Trophoblast cell (in vitro differentiated cells and primary cell): ENCODE data around the gene C11orf97.

Source experiments
- DNase-seq, 2 donors: peaks; one replicate each; pipeline ENCODE4 v3.0.0-alpha.2; 2016
- H2AFZ ChIP-seq: 2 replicates; pipeline ENCODE4 v1.6.1; 2013; ENCODE audit warnings: low read length, moderate library complexity, mild to moderate bottlenecking; ENCODE audit not compliant: insufficient read depth, poor library complexity
- H2AK5ac ChIP-seq: 2 replicates; pipeline ENCODE4 v1.6.1; 2013; ENCODE audit warnings: mild to moderate bottlenecking, low read length
- H2BK120ac ChIP-seq: 2 replicates; pipeline ENCODE4 v1.6.1; 2013; ENCODE audit warnings: low read length, mild to moderate bottlenecking, moderate library complexity; ENCODE audit not compliant: insufficient read depth, poor library complexity
- H2BK12ac ChIP-seq: 2 replicates; pipeline ENCODE4 v1.6.1; 2013; ENCODE audit warnings: mild to moderate bottlenecking, low read length, moderate library complexity
- H2BK5ac ChIP-seq: 2 replicates; pipeline ENCODE4 v1.6.1; 2013; ENCODE audit warnings: low read length, low read depth, moderate library complexity, mild to moderate bottlenecking; ENCODE audit not compliant: poor library complexity
- H3K14ac ChIP-seq: 2 replicates; pipeline ENCODE4 v1.6.1; 2013; ENCODE audit warnings: mild to moderate bottlenecking, low read length
- H3K18ac ChIP-seq: 2 replicates; pipeline ENCODE4 v1.6.1; 2013; ENCODE audit warnings: mild to moderate bottlenecking, low read length
- H3K23ac ChIP-seq: 2 replicates; pipeline ENCODE4 v1.6.1; 2013; ENCODE audit warnings: low read length
- H3K27ac ChIP-seq: 2 replicates; pipeline ENCODE4 v1.5.1; 2013; ENCODE audit warnings: low read depth, mild to moderate bottlenecking, inconsistent platforms, low read length, moderate library complexity
- H3K27me3 ChIP-seq: 2 replicates; pipeline ENCODE4 v1.6.1; 2013; ENCODE audit warnings: inconsistent platforms, mild to moderate bottlenecking, low read length, moderate library complexity; ENCODE audit not compliant: insufficient read depth
- H3K36me3 ChIP-seq, 2 experiments: 1 replicate in 1 of 2; 2 replicates in 1 of 2; pipeline ENCODE4 v1.6.1; 2013; ENCODE audit warnings: low read length in 2 of 2, mild to moderate bottlenecking in 2 of 2, moderate library complexity in 1 of 2; ENCODE audit not compliant: insufficient read depth in 2 of 2, control insufficient read depth in 1 of 2
- H3K4ac ChIP-seq: 2 replicates; pipeline ENCODE4 v1.6.1; 2013; ENCODE audit warnings: low read depth, mild to moderate bottlenecking, low read length, moderate library complexity
- H3K4me1 ChIP-seq, 2 experiments: 1 replicate in 1 of 2; 2 replicates in 1 of 2; pipeline ENCODE4 v1.6.1; 2013; ENCODE audit warnings: low read length in 2 of 2, mild to moderate bottlenecking in 2 of 2, moderate library complexity in 1 of 2; ENCODE audit not compliant: insufficient read depth in 2 of 2, control insufficient read depth in 1 of 2
- H3K4me2 ChIP-seq: 2 replicates; pipeline ENCODE4 v1.6.1; 2013; ENCODE audit warnings: inconsistent platforms, mild to moderate bottlenecking, low read length, moderate library complexity
- H3K4me3 ChIP-seq: 2 replicates; pipeline ENCODE4 v1.5.1; 2013; ENCODE audit warnings: mild to moderate bottlenecking, low read depth, low read length, inconsistent platforms
- H3K79me1 ChIP-seq: one replicate; pipeline ENCODE4 v1.6.1; 2013; ENCODE audit warnings: low read length
- H3K79me2 ChIP-seq: 2 replicates; pipeline ENCODE4 v1.6.1; 2013; ENCODE audit warnings: low read length, mild to moderate bottlenecking; ENCODE audit not compliant: control insufficient read depth, insufficient read depth, poor library complexity
- H3K9ac ChIP-seq: 2 replicates; pipeline ENCODE4 v1.6.1; 2013; ENCODE audit warnings: mild to moderate bottlenecking, low read length
- H3K9me3 ChIP-seq: 2 replicates; pipeline ENCODE4 v1.6.1; 2013; ENCODE audit warnings: low read depth, mild to moderate bottlenecking, control low read depth, inconsistent platforms, low read length; ENCODE audit not compliant: insufficient read depth
- H4K12ac ChIP-seq: 2 replicates; pipeline ENCODE4 v1.6.1; 2013; ENCODE audit warnings: low read depth, mild to moderate bottlenecking, low read length, moderate library complexity
- H4K8ac ChIP-seq: 2 replicates; pipeline ENCODE4 v1.6.1; 2013; ENCODE audit warnings: low read depth, mild to moderate bottlenecking, low read length, moderate library complexity
- H4K91ac ChIP-seq: one replicate; pipeline ENCODE4 v1.6.1; 2013; ENCODE audit warnings: low read depth, mild to moderate bottlenecking, low read length, moderate library complexity
- WGBS: extraction: QIAGEN DNeasy Blood & Tissue Kit; methylation state at CpG from one replicate; pipeline ENCODE4 v1.1.7; 2013; ENCODE audit warnings: missing lambda C conversion rate; ENCODE audit not compliant: insufficient read length, insufficient coverage; ENCODE audit errors: extremely low coverage; 5-methylcytosine and 5-hydroxymethylcytosine counted together

The C11orf97 gene

GRCh38 chr11:94546162-94546470, 33.9 kb downstream of the C11orf97 start:
- H4K91ac ChIP-seq = no peak overlapping the region

GRCh38 chr11:94546886-94547285, 34.6 kb downstream of the C11orf97 start:
- H3K4me1 ChIP-seq = peaks cover 11 to 21% of the 10 kb centered on the region in 2 experiments
- H2BK12ac ChIP-seq = no peak overlapping the region
- no peak overlapping the region for H3K14ac ChIP-seq
- H2AFZ ChIP-seq = no peak overlapping the region
- no peaks in the 10 kb centered on the region for H3K36me3 ChIP-seq
- H3K4ac ChIP-seq = peak overlapping the region; percentile 15
- no peaks in the 10 kb centered on the region for H3K9me3 ChIP-seq
- peaks cover 17% of the 10 kb centered on the region for H3K79me1 ChIP-seq
- H2AK5ac ChIP-seq = no peak overlapping the region
- no peak for DNase-seq
- no peak overlapping the region for H4K91ac ChIP-seq
- H3K4me3 ChIP-seq = no peak overlapping the region
- no peak overlapping the region for H3K27ac ChIP-seq
- H2BK5ac ChIP-seq = no peak overlapping the region
- no peak overlapping the region for H2BK120ac ChIP-seq
- H3K4me2 ChIP-seq = peak overlapping the region; percentile 24
- H4K12ac ChIP-seq = no peak overlapping the region
- no peak overlapping the region for H3K9ac ChIP-seq
- H3K27me3 ChIP-seq = no peaks in the 10 kb centered on the region
- no peak overlapping the region for H3K18ac ChIP-seq
- peaks cover 18% of the 10 kb centered on the region for H3K79me2 ChIP-seq
- no CpG with 5 or more reads among the region's 1 CpG for WGBS
- H3K23ac ChIP-seq = no peak overlapping the region
- H4K8ac ChIP-seq = no peak overlapping the region

More at GRCh38 chr11:94546162-94546470, 33.9 kb downstream of the C11orf97 start:
- Histone ChIP-seq H3K4me1 (peaks cover 11 to 21% of the 10 kb centered on the region in 2 experiments), H3K4me2 (peak overlapping the region; percentile 89), H3K27ac (no peak overlapping the region), H3K14ac (no peak overlapping the region), H2BK12ac (no peak overlapping the region), H4K8ac (no peak overlapping the region), H3K36me3 (no peaks in the 10 kb centered on the region), H2AK5ac (no peak overlapping the region), H3K27me3 (no peaks in the 10 kb centered on the region), H2BK5ac (no peak overlapping the region), H3K9ac (no peak overlapping the region), H3K23ac (no peak overlapping the region), H3K18ac (no peak overlapping the region), H3K79me1 (peaks cover 17% of the 10 kb centered on the region), H3K4ac (no peak overlapping the region), H4K12ac (no peak overlapping the region), H3K4me3 (no peak overlapping the region), H3K9me3 (no peaks in the 10 kb centered on the region), H2AFZ (no peak overlapping the region), H2BK120ac (no peak overlapping the region), H3K79me2 (peaks cover 18% of the 10 kb centered on the region)
- no peak for DNase-seq
- no CpG with 5 or more reads among the region's 2 CpGs for WGBS

- H2AK5ac ChIP-seq = no peak overlapping the region
- H2BK12ac ChIP-seq = no peak overlapping the region
- H3K23ac ChIP-seq = no peak overlapping the region
- H4K12ac ChIP-seq = no peak overlapping the region
- no peak overlapping the region for H3K18ac ChIP-seq
- H2BK120ac ChIP-seq = no peak overlapping the region
- H3K79me1 ChIP-seq = peaks cover 10% of the 10 kb centered on the region
- H2AFZ ChIP-seq = no peak overlapping the region
- H2BK5ac ChIP-seq = no peak overlapping the region
- no peak overlapping the region for H4K8ac ChIP-seq
- no peaks in the 10 kb centered on the region for H3K27me3 ChIP-seq
- H3K36me3 ChIP-seq = no peaks in the 10 kb centered on the region
- H3K4ac ChIP-seq = no peak overlapping the region
- no peak overlapping the region for H3K9ac ChIP-seq
- H3K4me3 ChIP-seq = no peak overlapping the region
- H3K9me3 ChIP-seq = no peaks in the 10 kb centered on the region
- H3K14ac ChIP-seq = no peak overlapping the region
- no peak overlapping the region for H4K91ac ChIP-seq
- no peak overlapping the region for H3K4me2 ChIP-seq
- DNase-seq = peak in 1 of 2 donors; percentile 38
- peaks cover 8 to 21% of the 10 kb centered on the region in 2 experiments for H3K4me1 ChIP-seq
- WGBS = no CpG with 5 or more reads among the region's 5 CpGs
- H3K79me2 ChIP-seq = peaks cover 13% of the 10 kb centered on the region
- H3K27ac ChIP-seq = no peak overlapping the region
These were observed 36.9 kb downstream of the C11orf97 start for GRCh38 chr11:94549146-94549545.

DNA sequence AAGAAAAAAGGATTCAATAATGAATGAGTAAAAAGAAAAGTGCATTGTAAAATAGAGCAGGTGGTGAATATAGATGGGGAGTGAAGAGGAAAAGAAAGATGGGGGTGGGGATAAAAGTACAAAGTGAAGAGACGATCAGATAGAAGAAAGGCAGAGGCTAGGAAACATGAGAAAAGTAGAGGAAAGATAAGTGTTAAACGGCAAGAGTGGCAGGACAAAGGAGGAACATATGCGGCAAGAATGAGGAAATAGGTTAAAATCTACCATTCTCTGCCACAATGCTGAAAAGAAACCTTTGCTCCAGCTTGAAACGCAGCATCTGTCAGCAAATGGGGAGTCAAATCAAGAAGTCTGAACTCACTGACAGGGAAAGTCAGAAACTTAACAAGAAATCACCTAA, 38.3 kb downstream of the C11orf97 start:
- 100% methylated on average over 1 of the region's 4 CpGs for WGBS
- Histone ChIP-seq H2AFZ (no peak overlapping the region), H3K23ac (no peak overlapping the region), H4K12ac (no peak overlapping the region), H3K4me1 (peaks cover 1 to 11% of the 10 kb centered on the region in 2 experiments), H2BK120ac (no peak overlapping the region), H4K8ac (no peak overlapping the region), H3K27me3 (no peaks in the 10 kb centered on the region), H4K91ac (no peak overlapping the region), H3K9ac (no peak overlapping the region), H3K79me2 (peaks cover under 1% of the 10 kb centered on the region), H3K4me3 (no peak overlapping the region), H3K79me1 (no peaks in the 10 kb centered on the region), H2AK5ac (no peak overlapping the region), H3K18ac (no peak overlapping the region), H2BK5ac (no peak overlapping the region), H3K4me2 (no peak overlapping the region), H3K36me3 (no peaks in the 10 kb centered on the region), H3K4ac (no peak overlapping the region), H3K14ac (no peak overlapping the region), H2BK12ac (no peak overlapping the region), H3K27ac (no peak overlapping the region), H3K9me3 (no peaks in the 10 kb centered on the region)
- no peak for DNase-seq
